ENCODE data around the gene DNAJC15. TPM values are rescaled to one million over a fixed set of nuclear protein-coding genes. Genes with fewer than 3 reads are reported as not detected.

DNAJC15 gene
- total RNA-seq, 1 donor from 2014 or later = 18.8 TPM

Other genes with a start within 250 kb of the DNAJC15 start
- not detected in 2 replicates for gene FAM216B, start 242.0 kb upstream of the DNAJC15 start, total RNA-seq
- gene EPSTI1, start 31.3 kb upstream of the DNAJC15 start, total RNA-seq = 10.3 and 11.9 TPM in 2 replicates

Measured in activated T-helper 2 cell treated with anti-CD3 and anti-CD28 coated beads, Interferon-gamma antibody, Interleukin-2, Interleukin-4, amounts not matched to agents 10 μg/mL and 5 μg/mL and 100 μg/mL, durations not matched to agents 14 hours and 24 hours and 36 hours (primary cell).